Esophagus muscularis mucosa (tissue), 4 donors: ENCODE measurements around the gene DVL3.

Experiments used
- CTCF ChIP-seq, 3 experiments: fragments of 200-600 bp in 2 of 3; fragments of 450-650 bp in 1 of 3; sonication (generic) in 2 of 3; IDR thresholded peaks; one replicate each; pipeline ENCODE4 v1.5.1; 2017 to 2019; ENCODE audit warnings: antibody characterized with exemption in 3 of 3, mild to moderate bottlenecking in 2 of 3, moderate library complexity in 1 of 3
- EP300 ChIP-seq: sonication (generic); formaldehyde crosslinking; IDR thresholded peaks from one replicate; pipeline ENCODE4 v1.6.1; 2017; ENCODE audit warnings: antibody characterized with exemption
- POLR2A ChIP-seq: fragments of 450-650 bp; IDR thresholded peaks from one replicate; pipeline ENCODE4 v1.6.1; 2017; ENCODE audit warnings: antibody characterized with exemption, moderate library complexity, mild to moderate bottlenecking, low read depth
- POLR2AphosphoS5 ChIP-seq, 2 donors: sonication (generic); formaldehyde crosslinking; IDR thresholded peaks; one replicate each; pipeline ENCODE4 v1.6.1; 2017; ENCODE audit warnings: antibody characterized with exemption in 2 of 2

GRCh38 chr3:184200825-184201224 is 45.6 kb downstream of the DVL3 start:
- TF ChIP-seq POLR2A = no peak
- TF ChIP-seq CTCF (IDR thresholded peaks at IDR 0.05) = no peak
- no peak for TF ChIP-seq POLR2AphosphoS5 (IDR thresholded peaks at IDR 0.05)
- no peak for TF ChIP-seq EP300
